Kidney capillary endothelial cell (primary cell): Measurements from ENCODE around the gene KCTD15.

ENCODE experiments used
- DNase-seq: peaks from one replicate; pipeline ENCODE4 v3.0.0-alpha.2; 2018; ENCODE audit warnings: low spot score

The KCTD15 gene, protein sequence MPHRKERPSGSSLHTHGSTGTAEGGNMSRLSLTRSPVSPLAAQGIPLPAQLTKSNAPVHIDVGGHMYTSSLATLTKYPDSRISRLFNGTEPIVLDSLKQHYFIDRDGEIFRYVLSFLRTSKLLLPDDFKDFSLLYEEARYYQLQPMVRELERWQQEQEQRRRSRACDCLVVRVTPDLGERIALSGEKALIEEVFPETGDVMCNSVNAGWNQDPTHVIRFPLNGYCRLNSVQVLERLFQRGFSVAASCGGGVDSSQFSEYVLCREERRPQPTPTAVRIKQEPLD

DNA sequence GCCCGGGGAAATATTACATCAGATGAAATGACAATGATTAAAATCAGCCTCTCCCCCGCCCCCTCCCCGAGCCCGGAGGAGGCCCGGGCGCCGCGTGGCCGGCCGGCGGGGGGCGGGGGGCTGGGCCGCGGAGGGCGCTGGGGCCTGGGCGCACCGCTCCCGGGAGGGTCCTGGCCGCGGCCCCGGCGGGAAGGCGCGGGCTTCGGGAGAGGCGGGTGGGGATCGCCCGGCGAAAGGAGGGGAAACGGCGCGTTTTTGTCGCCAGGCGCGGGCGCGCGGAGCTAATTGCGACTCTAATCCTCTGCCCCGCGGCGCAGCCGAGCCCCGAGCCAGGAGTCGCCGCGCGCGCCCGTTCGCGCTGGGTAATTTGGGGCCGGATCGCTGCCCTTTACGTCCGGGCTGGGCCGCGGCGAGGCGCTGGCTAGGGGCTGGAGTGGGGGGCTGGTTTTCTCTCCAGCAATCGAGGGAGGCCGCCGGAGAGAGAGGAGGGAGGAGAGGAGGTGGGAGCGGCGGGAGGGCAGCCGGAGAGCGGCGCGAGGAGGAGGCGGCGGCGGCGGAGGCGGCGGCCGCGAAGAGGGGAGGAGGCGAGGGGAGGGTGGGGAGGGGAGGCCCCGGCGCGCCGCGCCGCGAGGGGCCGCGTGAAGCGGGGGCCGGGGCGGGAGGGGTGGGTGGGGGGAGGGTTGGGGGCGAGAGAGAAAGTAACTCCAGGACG lies at the start of gene KCTD15:
KCTD15 (plus strand) TSS at position 707 of the 712 bp plus-strand sequence. CDS start 3,585 bp downstream, outside the sequence.
- DNase-seq: no peak

DNA sequence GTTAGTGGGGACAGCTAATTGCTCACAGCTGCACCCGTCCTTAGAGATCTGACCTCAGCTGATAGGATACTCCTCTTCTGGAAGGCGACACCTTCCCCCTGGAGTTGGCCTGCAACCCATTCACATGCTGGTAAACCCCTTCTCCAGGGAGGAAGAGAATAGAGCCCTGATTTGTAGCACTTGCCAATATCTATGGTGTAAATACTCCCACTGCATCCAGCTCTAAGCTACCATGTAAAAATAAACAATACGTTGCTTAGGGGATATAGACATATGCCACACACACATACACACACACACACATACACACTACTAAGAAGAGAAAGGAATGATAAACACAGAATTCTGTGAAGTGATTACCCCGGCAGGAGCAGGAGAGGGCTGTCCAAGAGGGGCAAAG lies 49.4 kb upstream of the KCTD15 start:
- no peak for DNase-seq

- DNase-seq: no peak
Measured at GRCh38 chr19:33748231-33748630, 48.4 kb upstream of the KCTD15 start.

GRCh38 chr19:33749016-33749415 lies 47.7 kb upstream of the KCTD15 start:
- DNase-seq: no peak

- no peak for DNase-seq
Measured at GRCh38 chr19:33749619-33750175, 47.0 kb upstream of the KCTD15 start.

DNA sequence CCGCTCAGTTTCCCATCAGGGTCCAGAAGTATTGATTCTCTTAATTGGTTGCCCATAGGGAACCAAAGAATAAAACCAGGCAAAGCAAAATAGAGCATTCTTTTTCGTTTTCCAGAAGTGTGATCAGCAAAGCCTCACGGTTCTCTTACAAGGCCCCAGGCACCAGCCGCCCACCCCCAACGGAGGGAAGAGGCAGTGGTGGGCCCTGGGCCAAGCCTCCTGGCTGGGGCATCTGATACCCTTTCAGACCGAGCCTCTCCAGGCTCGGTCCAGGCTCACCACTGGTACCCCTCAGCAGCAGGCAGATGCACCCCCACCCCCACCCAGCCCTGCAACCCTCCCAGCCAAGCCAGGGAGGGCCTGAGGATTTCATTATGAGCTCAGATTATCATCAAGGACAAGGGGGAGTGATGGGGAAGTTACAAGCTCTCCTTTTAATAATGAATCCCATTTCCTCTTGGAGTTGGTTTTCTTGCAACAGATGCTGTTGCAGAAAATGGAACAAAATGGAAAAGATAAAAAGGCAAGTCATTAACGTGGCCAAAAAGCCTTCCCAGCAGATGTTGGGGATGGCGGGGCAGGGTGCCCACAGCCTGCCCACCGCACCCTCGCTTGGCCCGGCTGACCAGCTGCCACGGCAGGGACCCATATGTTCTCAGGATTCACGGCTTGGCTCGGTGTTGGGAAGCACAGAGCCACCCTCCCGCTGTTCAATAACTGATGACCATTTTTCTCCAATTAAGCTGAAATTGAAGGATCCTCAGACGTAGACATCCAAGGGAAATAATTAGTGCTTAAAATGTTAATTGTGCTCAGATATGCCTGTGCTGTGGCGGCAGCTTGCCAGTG lies 45.9 kb upstream of the KCTD15 start:
- DNase-seq: no peak

GRCh38 chr19:33751436-33751770 lies 45.3 kb upstream of the KCTD15 start:
- no peak for DNase-seq

DNA sequence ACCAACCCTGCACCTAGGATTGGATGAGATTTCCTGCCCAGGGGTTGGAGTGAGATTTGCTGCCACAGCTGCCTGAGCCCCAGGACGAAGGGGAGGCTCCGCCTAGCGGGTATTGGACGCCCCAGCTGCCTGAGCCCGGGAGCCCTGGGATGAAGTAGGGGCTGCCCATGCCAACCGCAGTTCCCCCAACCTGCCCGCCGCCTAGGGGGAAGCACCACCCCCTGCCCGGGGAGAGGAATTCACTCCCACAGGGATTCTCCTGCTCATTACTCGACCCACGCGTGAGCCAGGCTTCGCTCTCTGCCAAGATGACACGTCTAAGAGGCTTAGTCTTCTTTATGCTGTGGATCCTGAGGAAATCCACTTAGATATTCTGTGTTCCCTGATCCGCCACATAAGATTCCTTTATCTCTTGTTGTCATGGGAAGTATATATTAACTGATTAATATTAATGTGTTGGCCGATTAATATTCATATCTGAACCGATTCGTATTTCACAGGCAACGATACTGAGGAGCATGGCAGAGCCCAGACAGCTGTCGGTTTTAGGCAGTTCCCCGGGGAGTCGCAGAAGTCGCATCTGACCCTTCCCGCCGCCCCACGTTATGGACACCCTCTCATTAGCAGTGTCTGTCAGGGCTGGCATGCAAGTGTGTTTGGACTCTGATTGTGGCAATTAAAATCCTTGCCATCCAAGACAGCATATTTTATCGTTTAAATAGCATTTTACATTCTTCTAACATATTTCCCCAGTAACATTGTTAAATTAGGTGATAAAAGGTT lies 44.5 kb upstream of the KCTD15 start:
- no peak for DNase-seq

DNA sequence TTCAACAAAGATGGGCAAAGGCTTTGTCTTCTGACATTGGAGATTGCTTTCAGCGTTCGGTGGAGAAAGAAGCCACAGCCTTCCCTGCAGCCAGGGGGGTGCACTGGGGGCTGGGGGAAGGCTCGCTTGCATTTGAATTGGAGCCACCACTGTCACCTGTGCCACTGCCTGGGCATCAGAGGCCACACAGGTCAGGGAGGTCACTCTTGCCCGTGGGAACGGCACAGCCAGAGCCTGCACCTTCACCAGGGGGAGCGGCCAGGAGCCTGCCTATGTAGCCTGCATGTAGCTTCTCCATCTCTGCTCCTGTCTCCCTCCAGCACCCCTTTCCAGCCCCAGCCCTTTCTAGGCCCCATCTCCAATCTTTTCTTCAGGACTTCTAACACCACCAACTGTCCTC lies 43.7 kb upstream of the KCTD15 start:
- no peak for DNase-seq

GRCh38 chr19:33754361-33754760 lies 42.3 kb upstream of the KCTD15 start:
- no peak for DNase-seq

DNA sequence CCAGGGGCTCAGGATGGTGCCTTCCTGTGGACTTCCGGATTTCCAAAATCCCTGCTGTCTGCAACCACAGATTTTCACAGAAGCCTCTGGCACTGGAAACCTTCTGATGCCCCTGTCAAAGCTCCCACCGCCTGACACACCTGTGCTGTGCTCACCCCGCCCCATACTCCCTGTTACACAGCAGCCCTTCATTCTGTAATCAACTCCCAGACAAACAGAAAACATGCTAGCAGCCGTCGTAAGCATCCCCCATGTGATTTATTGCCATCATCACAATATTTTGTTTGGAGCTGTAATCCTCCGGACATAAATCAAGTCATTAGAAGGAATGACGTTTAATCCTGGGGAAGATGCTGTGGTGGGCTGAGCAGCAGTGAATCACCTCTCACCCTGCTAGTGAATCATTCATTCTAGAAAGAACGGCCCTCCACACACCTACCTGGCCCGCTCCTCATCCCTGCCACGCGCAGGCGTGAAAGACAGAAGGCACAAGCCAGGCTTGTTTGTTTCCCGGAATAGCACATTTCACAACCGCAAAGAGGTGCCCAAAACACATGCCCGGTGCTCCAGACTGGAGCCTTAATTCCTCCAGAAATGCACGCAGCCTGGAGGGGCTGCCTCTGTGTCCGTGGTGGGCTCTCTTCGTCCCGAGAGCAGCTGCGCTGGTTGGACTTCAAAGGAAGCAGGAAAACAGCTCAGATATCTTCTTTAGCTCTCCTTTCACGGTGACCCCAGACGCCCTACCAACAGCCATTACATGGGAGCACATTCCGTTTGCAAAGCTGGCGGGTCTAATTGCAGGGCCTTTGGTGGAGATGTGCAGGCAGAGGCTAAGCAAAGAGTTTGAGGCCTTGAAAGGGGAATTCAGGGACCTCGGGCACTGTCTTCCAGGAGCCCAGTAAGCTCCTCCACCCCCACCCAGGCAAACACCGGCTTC lies 41.3 kb upstream of the KCTD15 start:
- DNase-seq: no peak

DNA sequence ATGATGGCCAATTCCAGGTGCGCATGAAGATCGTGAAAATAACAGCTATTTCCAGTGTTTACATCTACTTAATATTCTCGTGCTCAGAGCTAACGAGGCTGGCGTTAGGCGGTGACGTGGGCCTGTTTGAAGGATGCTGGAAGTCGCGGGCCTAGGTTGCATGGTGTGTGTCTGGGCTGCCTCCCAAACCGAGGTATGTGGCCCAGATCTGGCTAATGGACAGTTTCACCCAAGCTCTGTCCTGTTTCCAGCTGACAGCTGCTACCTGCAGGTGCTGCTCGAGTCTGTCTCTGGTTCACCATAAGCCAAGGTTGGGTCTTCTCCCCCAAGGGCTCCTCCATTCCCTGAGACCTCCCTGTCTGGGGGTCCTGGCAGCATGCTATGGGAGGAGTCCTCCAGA lies 40.5 kb upstream of the KCTD15 start:
- DNase-seq: no peak

DNA sequence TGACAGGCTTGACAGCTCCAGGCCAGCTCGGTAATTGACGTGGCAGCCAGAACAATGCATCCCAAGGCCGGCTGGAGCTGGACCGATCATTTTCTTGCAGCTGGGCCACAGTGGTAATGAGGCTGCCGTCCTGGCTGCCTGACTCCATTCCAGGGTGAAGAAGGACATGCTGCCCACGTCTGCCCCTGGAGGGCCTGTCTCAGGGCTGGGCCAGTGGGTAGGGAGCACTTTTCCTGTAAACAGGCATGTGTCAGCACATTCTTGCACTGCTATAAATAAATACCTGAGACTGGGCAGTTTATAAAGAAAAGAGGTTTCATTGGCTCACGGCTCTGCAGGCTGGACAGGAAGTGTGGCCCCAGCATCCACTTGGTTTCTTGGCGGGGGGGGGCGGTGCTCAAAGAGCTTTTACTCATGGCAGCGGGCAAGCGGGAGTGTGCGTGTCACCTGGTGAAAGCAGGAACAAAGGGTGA lies 38.1 kb upstream of the KCTD15 start:
- peak; percentile 28 for DNase-seq

GRCh38 chr19:33759356-33759755 lies 37.3 kb upstream of the KCTD15 start:
- no peak for DNase-seq

- no peak for DNase-seq
Measured at GRCh38 chr19:33763633-33764371, 32.9 kb upstream of the KCTD15 start.

- no peak for DNase-seq
Measured at GRCh38 chr19:33766623-33767022, 30.0 kb upstream of the KCTD15 start.

GRCh38 chr19:33767898-33768413 lies 28.7 kb upstream of the KCTD15 start:
- no peak for DNase-seq

- DNase-seq: no peak
Measured at GRCh38 chr19:33769208-33769607, 27.5 kb upstream of the KCTD15 start.

DNA sequence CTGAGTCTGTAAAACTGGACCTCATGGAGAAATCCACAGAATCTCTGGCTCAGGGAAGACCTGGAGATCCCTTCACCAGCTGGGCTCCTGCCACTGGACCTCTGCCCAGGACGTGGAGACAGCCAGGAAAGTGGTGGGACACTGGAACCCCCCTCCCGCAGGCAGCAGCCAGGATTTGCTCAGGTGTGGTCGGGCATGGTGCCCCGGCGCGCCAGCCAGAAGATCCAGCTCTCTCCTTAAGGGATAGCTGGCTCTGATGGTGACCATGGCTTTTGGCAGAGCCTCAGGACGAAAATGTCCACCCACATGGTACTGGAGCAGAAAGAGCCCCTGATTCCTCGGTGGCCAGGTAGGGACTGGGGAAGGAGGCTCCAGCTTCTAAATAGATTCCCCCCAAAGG lies 26.6 kb upstream of the KCTD15 start:
- DNase-seq: no peak
